Erythroblast (primary cell): Measurements from ENCODE around the gene SNX25.

Experiments used
- GATA1 ChIP-seq: IDR thresholded peaks from 2 replicates; pipeline ENCODE4 v1.6.1; 2011; ENCODE audit warnings: low read depth, mild to moderate bottlenecking, control low read depth, low read length, moderate library complexity
- POLR2A ChIP-seq: IDR thresholded peaks from 2 replicates; pipeline ENCODE4 v1.6.1; 2011; ENCODE audit warnings: mild to moderate bottlenecking, low read length

- no peak for TF ChIP-seq POLR2A
- TF ChIP-seq GATA1: no peak
These were observed 149.1 kb downstream of the SNX25 start for GRCh38 chr4:185358514-185358913.
